Peyer's patch (tissue), 4 donors: Measurements from ENCODE around the gene BICD1. TPM values are rescaled to one million over a fixed set of nuclear protein-coding genes. Genes with fewer than 3 reads are reported as not detected.

ENCODE experiments used
- DNase-seq, 3 donors: peaks; one replicate each; pipeline ENCODE4 v3.0.0-alpha.2; 2017 to 2019
- H3K27ac ChIP-seq, 4 donors: fragments of 200-600 bp; sonication (generic); one replicate each; pipeline ENCODE4 v1.5.1; 2016 to 2019
- H3K27me3 ChIP-seq, 2 donors: fragments of 200-600 bp; sonication (generic); one replicate each; pipeline ENCODE4 v1.5.1; 2019
- H3K36me3 ChIP-seq, 3 donors: fragments of 200-600 bp; sonication (generic); one replicate each; pipeline ENCODE4 v1.5.1; 2016 to 2019
- H3K4me1 ChIP-seq, 4 donors: fragments of 200-600 bp; sonication (generic); one replicate each; pipeline ENCODE4 v1.5.1; 2016 to 2019
- H3K4me3 ChIP-seq, 4 donors: fragments of 200-600 bp; sonication (generic); 1 replicate in 3 of 4; 2 replicates in 1 of 4; pipeline ENCODE4 v1.5.1; 2016 to 2019; ENCODE audit warnings: mild to moderate bottlenecking in 1 of 4
- H3K9me3 ChIP-seq, 4 donors: fragments of 200-600 bp; sonication (generic); one replicate each; pipeline ENCODE4 v1.5.1; 2016 to 2019; ENCODE audit warnings: mild to moderate bottlenecking in 1 of 4
- POLR2A ChIP-seq, 2 donors: fragments of 450-650 bp; IDR thresholded peaks; one replicate each; pipeline ENCODE4 v1.5.1; 2017; ENCODE audit warnings: antibody characterized with exemption in 2 of 2, mild to moderate bottlenecking in 2 of 2, moderate library complexity in 2 of 2
- small RNA-seq, 2 donors: library from RNA; depleted of rRNA; stranded (forward); fragments of <200 nt; gene quantifications; one replicate each; pipeline ENCODE3, GENCODE V24; 2016
- total RNA-seq, 4 donors: library from RNA; depleted of rRNA; stranded (reverse); fragments of >200 nt; gene quantifications; one replicate each; pipeline ENCODE4 v1.1.0, GENCODE V29; 2016
- TF ChIP-seq, protein P1 (sequence below), 6 experiments: fragments of 450-650 bp in 4 of 6; fragments of 200-600 bp in 2 of 6; sonication (generic) in 1 of 6; IDR thresholded peaks; one replicate each; pipeline ENCODE4 v1.5.1; 2017 to 2019; ENCODE audit warnings: antibody characterized with exemption in 6 of 6, mild to moderate bottlenecking in 3 of 6, moderate library complexity in 1 of 6

The BICD1 gene
- total RNA-seq, 4 donors from 2014 or later = 3.5 to 39.6 (median 10.5) TPM

DNA sequence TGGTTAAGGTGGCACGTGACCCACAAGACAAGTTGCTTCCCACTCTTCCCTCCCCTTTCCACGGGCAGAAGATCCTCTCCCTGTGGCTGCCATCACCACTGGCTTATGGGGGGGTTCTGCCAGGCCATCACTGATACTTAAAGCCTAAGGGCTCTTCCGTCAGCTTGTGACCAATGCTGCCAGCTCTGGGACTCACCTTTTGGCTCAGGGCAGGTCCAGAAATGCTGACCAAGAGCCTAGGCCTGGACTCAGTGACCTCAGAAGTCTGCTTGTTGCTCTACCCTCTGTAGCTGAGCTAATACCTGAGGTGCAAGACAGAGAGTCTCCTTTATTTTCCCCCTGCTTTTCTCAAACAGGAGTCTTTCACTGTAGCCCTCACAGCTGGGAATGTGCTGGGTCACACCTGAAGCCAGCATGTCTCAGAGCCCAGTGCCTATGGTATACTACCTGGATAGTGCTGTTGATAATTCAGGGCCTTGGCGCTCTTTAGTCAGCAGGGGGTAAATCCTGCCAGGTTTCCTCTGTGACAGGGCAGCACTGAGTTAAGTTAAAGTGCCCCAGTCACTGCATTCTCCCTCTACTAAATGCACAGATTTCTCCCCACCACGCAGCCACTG, 312.4 kb downstream of the BICD1 start:
- H3K27ac ChIP-seq = no peak overlapping the region
- no peaks in the 10 kb centered on the region for H3K27me3 ChIP-seq
- H3K4me1 ChIP-seq = peaks cover 0 to 9% (median 0%) of the 10 kb centered on the region in 4 donors
- no peaks in the 10 kb centered on the region for H3K9me3 ChIP-seq
- no peak overlapping the region for H3K4me3 ChIP-seq
- H3K36me3 ChIP-seq = no peaks in the 10 kb centered on the region
- DNase-seq = no peak
- TF ChIP-seq, protein P1, sequence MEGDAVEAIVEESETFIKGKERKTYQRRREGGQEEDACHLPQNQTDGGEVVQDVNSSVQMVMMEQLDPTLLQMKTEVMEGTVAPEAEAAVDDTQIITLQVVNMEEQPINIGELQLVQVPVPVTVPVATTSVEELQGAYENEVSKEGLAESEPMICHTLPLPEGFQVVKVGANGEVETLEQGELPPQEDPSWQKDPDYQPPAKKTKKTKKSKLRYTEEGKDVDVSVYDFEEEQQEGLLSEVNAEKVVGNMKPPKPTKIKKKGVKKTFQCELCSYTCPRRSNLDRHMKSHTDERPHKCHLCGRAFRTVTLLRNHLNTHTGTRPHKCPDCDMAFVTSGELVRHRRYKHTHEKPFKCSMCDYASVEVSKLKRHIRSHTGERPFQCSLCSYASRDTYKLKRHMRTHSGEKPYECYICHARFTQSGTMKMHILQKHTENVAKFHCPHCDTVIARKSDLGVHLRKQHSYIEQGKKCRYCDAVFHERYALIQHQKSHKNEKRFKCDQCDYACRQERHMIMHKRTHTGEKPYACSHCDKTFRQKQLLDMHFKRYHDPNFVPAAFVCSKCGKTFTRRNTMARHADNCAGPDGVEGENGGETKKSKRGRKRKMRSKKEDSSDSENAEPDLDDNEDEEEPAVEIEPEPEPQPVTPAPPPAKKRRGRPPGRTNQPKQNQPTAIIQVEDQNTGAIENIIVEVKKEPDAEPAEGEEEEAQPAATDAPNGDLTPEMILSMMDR (IDR thresholded peaks at IDR 0.05) = no peak
- TF ChIP-seq POLR2A (IDR thresholded peaks at IDR 0.05) = no peak

DNA sequence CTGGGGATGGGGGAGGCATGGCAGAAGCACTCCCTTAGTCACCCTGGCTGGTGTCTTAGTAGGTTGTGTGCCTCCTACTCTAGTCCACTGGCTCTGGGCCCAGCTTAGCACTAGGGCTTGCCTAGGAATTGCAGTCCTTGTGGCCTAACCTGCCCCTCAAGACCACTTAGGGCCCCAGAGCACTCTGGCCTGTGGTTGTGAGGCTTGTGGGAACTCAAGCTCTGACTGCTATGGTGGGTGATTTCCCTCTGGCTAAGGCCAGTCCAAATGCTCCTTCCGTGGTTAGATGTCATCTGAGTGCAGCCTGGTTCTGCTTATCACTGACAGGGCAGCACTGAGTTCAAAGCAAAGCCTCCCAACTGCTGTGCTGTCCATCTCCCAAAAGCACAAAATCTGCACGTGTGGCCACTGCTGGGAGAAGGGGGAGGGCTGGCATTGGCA, 312.9 kb downstream of the BICD1 start:
- Histone ChIP-seq H3K36me3 (no peaks in the 10 kb centered on the region), H3K4me1 (peaks cover 0 to 9% (median 0%) of the 10 kb centered on the region in 4 donors), H3K27ac (no peak overlapping the region), H3K4me3 (no peak overlapping the region), H3K27me3 (no peaks in the 10 kb centered on the region), H3K9me3 (no peaks in the 10 kb centered on the region)
- TF ChIP-seq, protein P1 (IDR thresholded peaks at IDR 0.05) = no peak
- TF ChIP-seq POLR2A (IDR thresholded peaks at IDR 0.05) = no peak
- no peak for DNase-seq

DNA sequence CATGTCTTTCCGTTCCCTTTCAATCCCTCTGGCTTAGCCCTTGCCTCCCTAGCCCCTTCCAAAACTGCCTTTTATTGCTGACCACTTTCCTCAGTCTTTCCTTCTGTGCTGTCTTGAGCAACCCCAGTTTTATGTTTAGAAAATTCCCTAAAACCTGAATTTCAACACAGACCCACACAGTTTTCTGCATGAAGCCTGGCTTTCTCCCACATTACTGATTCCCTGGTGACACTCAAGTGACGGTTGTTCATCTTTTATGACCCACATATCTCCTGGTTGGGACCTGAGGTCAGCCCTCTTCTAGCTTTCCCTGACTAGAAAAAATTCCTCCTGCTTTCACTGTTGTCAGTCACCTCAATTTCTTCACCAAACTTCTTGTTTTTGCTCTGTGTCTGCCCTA, 313.7 kb downstream of the BICD1 start:
- H3K4me3 ChIP-seq = no peak overlapping the region
- no peaks in the 10 kb centered on the region for H3K27me3 ChIP-seq
- no peak for DNase-seq
- no peaks in the 10 kb centered on the region for H3K9me3 ChIP-seq
- no peak overlapping the region for H3K27ac ChIP-seq
- no peak for TF ChIP-seq POLR2A (IDR thresholded peaks at IDR 0.05)
- TF ChIP-seq, protein P1 (IDR thresholded peaks at IDR 0.05) = no peak
- no peaks in the 10 kb centered on the region for H3K36me3 ChIP-seq
- peaks cover 0 to 9% (median 0%) of the 10 kb centered on the region in 4 donors for H3K4me1 ChIP-seq

DNA sequence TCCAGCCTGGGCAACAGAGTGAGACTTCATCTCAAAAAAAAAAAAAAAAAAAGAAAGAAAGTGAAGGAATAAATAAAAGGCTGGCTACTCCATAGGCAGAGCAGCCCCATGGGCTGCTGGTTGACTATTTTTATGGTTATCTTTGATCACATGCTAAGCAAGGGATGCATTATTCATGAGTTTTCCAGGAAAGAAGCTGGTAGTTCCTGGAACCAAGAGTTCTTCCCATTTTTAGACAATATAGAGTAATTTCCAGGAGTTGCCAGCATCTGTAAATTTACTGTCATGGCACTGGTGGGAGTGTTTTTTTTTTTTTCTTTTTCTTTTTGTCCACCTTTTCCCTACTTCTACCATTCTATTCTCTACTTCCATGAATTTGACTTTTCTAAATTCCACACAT, 316.9 kb downstream of the BICD1 start:
- no peak for TF ChIP-seq POLR2A (IDR thresholded peaks at IDR 0.05)
- TF ChIP-seq, protein P1 (IDR thresholded peaks at IDR 0.05) = no peak
- peaks cover 0 to 3% (median 0%) of the 10 kb centered on the region in 4 donors for H3K9me3 ChIP-seq
- H3K27ac ChIP-seq = no peak overlapping the region
- no peaks in the 10 kb centered on the region for H3K36me3 ChIP-seq
- peaks cover 0 to 9% (median 0%) of the 10 kb centered on the region in 4 donors for H3K4me1 ChIP-seq
- no peaks in the 10 kb centered on the region for H3K27me3 ChIP-seq
- H3K4me3 ChIP-seq = no peak overlapping the region
- DNase-seq = no peak

DNA sequence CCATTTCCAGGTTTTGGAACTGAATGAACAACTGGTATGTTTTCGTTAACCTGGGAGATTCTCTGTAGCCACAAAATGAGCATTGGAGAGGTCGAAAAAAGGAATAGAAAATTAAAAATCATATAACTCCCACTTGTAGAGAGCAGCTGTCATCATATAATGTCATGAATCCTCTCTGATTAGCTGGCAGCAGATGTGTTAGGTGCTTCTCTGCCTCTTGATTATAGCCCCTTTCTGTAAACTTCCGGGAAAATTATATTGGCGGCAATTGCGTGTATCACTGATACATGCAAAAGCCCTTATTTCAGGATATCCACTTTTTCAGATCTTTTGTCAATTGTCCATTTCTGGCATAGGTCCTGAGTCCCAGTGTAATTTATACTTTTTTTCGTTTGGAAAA, 324.4 kb downstream of the BICD1 start:
- Histone ChIP-seq H3K27me3 (no peaks in the 10 kb centered on the region), H3K36me3 (no peaks in the 10 kb centered on the region), H3K9me3 (peaks cover 0 to 7% (median 1%) of the 10 kb centered on the region in 4 donors), H3K4me3 (no peak overlapping the region), H3K4me1 (no peaks in the 10 kb centered on the region), H3K27ac (no peak overlapping the region)
- DNase-seq = no peak
- TF ChIP-seq, protein P1 (IDR thresholded peaks at IDR 0.05) = no peak
- TF ChIP-seq POLR2A (IDR thresholded peaks at IDR 0.05) = no peak

Small RNA genes lying within 50 kb of the gene (small RNA-seq; reads per million reads assigned to genes)
- gene AC048344.2 (0 reads per million in 2 donors), gene AC048344.3 (0 reads per million in 2 donors), gene RF00019 (0 reads per million in 2 donors)

Other genes with a start within 250 kb of the BICD1 start
- gene RESF1, start 147.4 kb upstream of the BICD1 start, total RNA-seq = 100 to 1,000 TPM in 3 of 4 donors, 10 to 100 TPM in 1; 91.8 to 287 (median 137) TPM